Endothelial cell of umbilical vein (primary cell): ENCODE measurements around the gene FAM24A. TPM values are rescaled to one million over a fixed set of nuclear protein-coding genes. Genes with fewer than 3 reads are reported as not detected.
"Not testable (repeated sequence)": the region's sequence is repeated elsewhere in the genome, so short reads cannot be mapped to it uniquely, and the experiment has no call there.

Experiments used
- BruUV-seq: library from RNA; stranded (reverse); fragments of 400-500 nt; replicated peaks from 2 replicates; lab custom pipeline; 2021; lab: Mats Ljungman, UMichigan
- CTCF ChIA-PET: fragments of 300-600, 350-600 bp; sonication (Branson Sonifier 250); formaldehyde crosslinking; loops from one replicate; lab custom pipeline; 2021; ENCODE audit warnings: antibody characterized with exemption, inconsistent platforms; lab: Charles Lee
- POLR2A ChIA-PET: fragments of 300-600, 350-600 bp; sonication (Branson Sonifier 250); formaldehyde crosslinking; loops from one replicate; lab custom pipeline; 2021; ENCODE audit warnings: antibody characterized with exemption, inconsistent platforms; lab: Charles Lee
- DNase-seq: peaks from one replicate; pipeline ENCODE4 v3.0.0-alpha.2; 2011; ENCODE audit warnings: low read depth, low spot score
- FAIRE-seq: peaks from 2 replicates; lab custom pipeline; 2011; peaks lifted over from hg19 to GRCh38; lab: Jason Lieb, UNC
- H2AFZ ChIP-seq: 2 replicates; pipeline ENCODE4 v1.6.0; 2012; ENCODE audit warnings: low read depth, low read length, control low read depth, inconsistent platforms
- H3K27ac ChIP-seq: 2 replicates; pipeline ENCODE4 v1.5.1; 2011; ENCODE audit warnings: low read depth, mild to moderate bottlenecking, control low read depth, low read length, moderate library complexity; ENCODE audit not compliant: insufficient read depth
- H3K27me3 ChIP-seq, 2 experiments: 2 replicates each; pipeline versions ENCODE4 v1.6.0 to v1.6.1; 2011; ENCODE audit warnings: low read length in 2 of 2, mixed read lengths in 1 of 2; ENCODE audit not compliant: control insufficient read depth in 2 of 2, insufficient read depth in 2 of 2
- H3K36me3 ChIP-seq, 2 experiments: 2 replicates in 1 of 2; 3 replicates in 1 of 2; pipeline ENCODE4 v1.5.1; 2011; ENCODE audit warnings: low read length in 2 of 2, mild to moderate bottlenecking in 1 of 2, moderate library complexity in 1 of 2; ENCODE audit not compliant: control insufficient read depth in 2 of 2, insufficient read depth in 2 of 2; ENCODE audit errors: extremely low read depth in 1 of 2
- H3K4me1 ChIP-seq: 3 replicates; pipeline ENCODE4 v1.5.1; 2011; ENCODE audit warnings: mild to moderate bottlenecking, low read length; ENCODE audit not compliant: control insufficient read depth, insufficient read depth; ENCODE audit errors: extremely low read depth
- H3K4me2 ChIP-seq: 2 replicates; pipeline ENCODE4 v1.6.1; 2011; ENCODE audit warnings: low read length, control low read depth, mixed read lengths; ENCODE audit not compliant: insufficient read depth
- H3K4me3 ChIP-seq, 3 experiments: fragments of 200-600 bp in 1 of 3; sonication (generic), shearing (Covaris generic) in 1 of 3; replicated peaks in 1 of 3; 2 replicates each; pipeline ENCODE4 v1.5.1; 2011 to 2016; ENCODE audit warnings: control low read depth in 3 of 3, low read length in 3 of 3, mild to moderate bottlenecking in 2 of 3, inconsistent platforms in 1 of 3, low read depth in 1 of 3, moderate library complexity in 1 of 3; ENCODE audit not compliant: insufficient read depth in 1 of 3
- H3K79me2 ChIP-seq: 2 replicates; pipeline ENCODE4 v1.6.0; 2012; ENCODE audit warnings: low read length, inconsistent platforms; ENCODE audit not compliant: control insufficient read depth, insufficient read depth
- H3K9ac ChIP-seq: replicated peaks from 2 replicates; pipeline ENCODE3; 2011; ENCODE audit warnings: low read length, control low read depth; ENCODE audit not compliant: insufficient read depth; ENCODE audit errors: extremely low read depth
- H3K9me1 ChIP-seq: replicated peaks from 3 replicates; pipeline ENCODE4 v1.6.0; 2011; ENCODE audit warnings: mild to moderate bottlenecking, low read length; ENCODE audit not compliant: control insufficient read depth, insufficient read depth; ENCODE audit errors: extremely low read depth
- H3K9me3 ChIP-seq: replicated peaks from 2 replicates; pipeline ENCODE4 v1.5.1; 2012; ENCODE audit warnings: low read length, inconsistent platforms; ENCODE audit not compliant: control insufficient read depth, insufficient read depth
- H4K20me1 ChIP-seq: replicated peaks from 2 replicates; pipeline ENCODE3; 2011; ENCODE audit warnings: mild to moderate bottlenecking, low read length; ENCODE audit not compliant: control insufficient read depth, insufficient read depth; ENCODE audit errors: extremely low read depth
- CTCF ChIP-seq, 2 donors: IDR thresholded peaks; 1 replicate in 1 of 2; 2 replicates in 1 of 2; pipeline ENCODE4 v1.5.1; 2011; ENCODE audit warnings: low read length in 2 of 2, mild to moderate bottlenecking in 2 of 2, moderate library complexity in 2 of 2, control low read depth in 1 of 2, inconsistent platforms in 1 of 2, low read depth in 1 of 2; ENCODE audit not compliant: insufficient read depth in 1 of 2; ENCODE audit errors: extremely low read depth in 1 of 2
- FOS ChIP-seq: IDR thresholded peaks from 2 replicates; pipeline ENCODE4 v1.6.1; 2011; ENCODE audit warnings: mild to moderate bottlenecking, low read length, moderate library complexity, borderline replicate concordance; ENCODE audit not compliant: insufficient read depth
- GATA2 ChIP-seq: IDR thresholded peaks from 2 replicates; pipeline ENCODE4 v1.7.0; 2011; ENCODE audit warnings: low read depth, mild to moderate bottlenecking, moderate library complexity, mixed read lengths, low read length; ENCODE audit not compliant: insufficient read length, insufficient read depth
- JUN ChIP-seq: IDR thresholded peaks from 2 replicates; pipeline ENCODE4 v1.6.1; 2011; ENCODE audit warnings: borderline replicate concordance, low read depth; ENCODE audit not compliant: insufficient read length, insufficient read depth
- POLR2A ChIP-seq: IDR thresholded peaks from 2 replicates; pipeline ENCODE4 v1.6.1; 2012; ENCODE audit warnings: low read depth, mild to moderate bottlenecking, control low read depth, low read length
- POLR2AphosphoS5 ChIP-seq: IDR thresholded peaks from 2 replicates; pipeline ENCODE4 v1.6.1; 2012; ENCODE audit warnings: low read depth, mild to moderate bottlenecking, control low read depth, low read length, moderate library complexity; ENCODE audit not compliant: insufficient read depth
- dilution Hi-C: fragments of 300-500 bp; cut with MboI; formaldehyde crosslinking; loops from one replicate; pipeline ENCODE4 v1.15.0; 2019; ENCODE audit warnings: low sequenced_read_pairs; ENCODE audit not compliant: extremely low pct_ligation_motif_present
- intact Hi-C: fragments of 100-400 bp; cut with micrococcal nuclease; formaldehyde crosslinking; loops from one replicate; pipeline ENCODE4 v1.10.0; 2022
- polyA plus RNA-seq, 4 experiments: library from polyadenylated mRNA; depleted of rRNA in 3 of 4; stranded (reverse) in 3 of 4; unstranded in 1 of 4; fragments of >200 nt; gene quantifications; 2 replicates each; pipeline versions ENCODE4 v1.2.1 to v1.2.3, GENCODE V29; 2011 to 2012; ENCODE audit warnings: missing spikeins in 1 of 4
- total RNA-seq: library from RNA; stranded (reverse); gene quantifications from 2 replicates; pipeline ENCODE4 v1.2.3, GENCODE V29; 2021

FAM24A gene
- total and polyA plus RNA-seq, 2 donors (not counting 3 experiments of a cell fraction or from before 2014, with no cell fraction given), result not detected

GRCh38 chr10:122871947-122872346 lies 38.5 kb upstream of the FAM24A start:
- H3K9me3 ChIP-seq, DNase-seq, H3K36me3 ChIP-seq, POLR2A ChIA-PET, BruUV-seq, CTCF ChIA-PET, H2AFZ ChIP-seq, H3K9ac ChIP-seq, H3K4me1 ChIP-seq, H3K27me3 ChIP-seq, H3K27ac ChIP-seq, H3K9me1 ChIP-seq, H3K4me3 ChIP-seq, FAIRE-seq, dilution Hi-C loops, H3K4me2 ChIP-seq, intact Hi-C loops, H4K20me1 ChIP-seq: not testable (repeated sequence)
- peaks cover 50% of the 10 kb centered on the region for H3K79me2 ChIP-seq

- Histone ChIP-seq H3K27ac (no peak overlapping the region), H3K9ac (no peak overlapping the region), H3K36me3 (peaks cover 0 to 3% of the 10 kb centered on the region in 2 experiments), H3K27me3 (no peaks in the 10 kb centered on the region), H3K79me2 (peaks cover 69% of the 10 kb centered on the region), H4K20me1 (no peaks in the 10 kb centered on the region), H3K4me2 (no peak overlapping the region), H2AFZ (no peak overlapping the region), H3K9me3 (no peaks in the 10 kb centered on the region), H3K9me1 (no peaks in the 10 kb centered on the region), H3K4me3 (no peak overlapping the region), H3K4me1 (peaks cover 26% of the 10 kb centered on the region)
- POLR2A ChIA-PET, result no interaction called here
- TF ChIP-seq FOS, result no peak
- TF ChIP-seq POLR2A, result no peak
- no peak for TF ChIP-seq CTCF (IDR thresholded peaks at IDR 0.05; ENCODE audit: extremely low read depth in 1 of 2, insufficient read depth in 1 of 2, low read depth in 1 of 2, low read length in 2 of 2)
- TF ChIP-seq JUN, result no peak
- no peak for TF ChIP-seq POLR2AphosphoS5
- TF ChIP-seq GATA2, result no peak
- dilution Hi-C loops, result no loop called here
- CTCF ChIA-PET, result no interaction called here
- DNase-seq (no peak), FAIRE-seq (no peak)
- no TSS peak for BruUV-seq
- intact Hi-C loops, result no loop called here
These were observed 34.5 kb upstream of the FAM24A start for GRCh38 chr10:122875843-122876466.
